ENCODE data around the gene INSL3.
A peak's percentile ranks its signal among the peaks of the same experiment; 100 is the strongest.
"Not testable (repeated sequence)": the region's sequence is repeated elsewhere in the genome, so short reads cannot be mapped to it uniquely, and the experiment has no call there.

Gene INSL3

GRCh38 chr19:17803264-17803896, 17.9 kb downstream of the INSL3 start:
- Histone ChIP-seq H3K9ac (ENCODE audit: low read length) (no peak overlapping the region), H3K23ac (ENCODE audit: low read length) (no peak overlapping the region), H2BK120ac (ENCODE audit: insufficient read depth, low read length, poor library complexity) (no peak overlapping the region), H3K14ac (ENCODE audit: low read length) (no peak overlapping the region), H3K79me1 (ENCODE audit: low read length) (no peaks in the 10 kb centered on the region), H3K79me2 (ENCODE audit: control insufficient read depth, insufficient read depth, low read length, poor library complexity) (no peaks in the 10 kb centered on the region), H3K4me3 (ENCODE audit: low read depth, low read length) (no peak overlapping the region), H3K18ac (ENCODE audit: low read length) (no peak overlapping the region), H3K9me3 (ENCODE audit: insufficient read depth, low read depth, low read length) (peaks cover 4% of the 10 kb centered on the region), H2BK5ac (ENCODE audit: low read depth, low read length, poor library complexity) (no peak overlapping the region), H2AK5ac (ENCODE audit: low read length) (no peak overlapping the region), H3K4ac (ENCODE audit: low read depth, low read length) (no peak overlapping the region), H3K27ac (ENCODE audit: low read depth, low read length) (no peak overlapping the region), H2AFZ (ENCODE audit: insufficient read depth, low read length, poor library complexity) (no peak overlapping the region), H4K12ac (ENCODE audit: low read depth, low read length) (no peak overlapping the region), H4K91ac (ENCODE audit: low read depth, low read length) (no peak overlapping the region), H3K27me3 (ENCODE audit: insufficient read depth, low read length) (no peaks in the 10 kb centered on the region), H3K4me1 (ENCODE audit: control insufficient read depth in 1 of 2, insufficient read depth in 2 of 2, low read length in 2 of 2) (no peaks in the 10 kb centered on the region), H4K8ac (ENCODE audit: low read depth, low read length) (no peak overlapping the region), H3K4me2 (ENCODE audit: low read length) (no peak overlapping the region), H2BK12ac (ENCODE audit: low read length) (no peak overlapping the region), H3K36me3 (ENCODE audit: control insufficient read depth in 1 of 2, insufficient read depth in 2 of 2, low read length in 2 of 2) (no peaks in the 10 kb centered on the region)
- no CpG with 5 or more reads among the region's 14 CpGs for WGBS (ENCODE audit: extremely low coverage, insufficient coverage, insufficient read length)
- no peak for DNase-seq

GRCh38 chr19:17802137-17802858, 19.0 kb downstream of the INSL3 start:
- H3K79me2 ChIP-seq (ENCODE audit: control insufficient read depth, insufficient read depth, low read length, poor library complexity) = no peaks in the 10 kb centered on the region
- H3K4me1 ChIP-seq (ENCODE audit: control insufficient read depth in 1 of 2, insufficient read depth in 2 of 2, low read length in 2 of 2) = peaks cover 0 to 1% of the 10 kb centered on the region in 2 experiments
- WGBS (ENCODE audit: extremely low coverage, insufficient coverage, insufficient read length) = no CpG with 5 or more reads among the region's 12 CpGs
- no peak overlapping the region for H2BK120ac ChIP-seq (ENCODE audit: insufficient read depth, low read length, poor library complexity)
- no peak overlapping the region for H3K18ac ChIP-seq (ENCODE audit: low read length)
- no peak overlapping the region for H3K27ac ChIP-seq (ENCODE audit: low read depth, low read length)
- no peak overlapping the region for H4K8ac ChIP-seq (ENCODE audit: low read depth, low read length)
- no peak overlapping the region for H4K12ac ChIP-seq (ENCODE audit: low read depth, low read length)
- no peaks in the 10 kb centered on the region for H3K27me3 ChIP-seq (ENCODE audit: insufficient read depth, low read length)
- no peak overlapping the region for H3K4ac ChIP-seq (ENCODE audit: low read depth, low read length)
- no peaks in the 10 kb centered on the region for H3K79me1 ChIP-seq (ENCODE audit: low read length)
- no peak overlapping the region for H2BK5ac ChIP-seq (ENCODE audit: low read depth, low read length, poor library complexity)
- no peak for DNase-seq
- H3K14ac ChIP-seq (ENCODE audit: low read length) = no peak overlapping the region
- H3K9me3 ChIP-seq (ENCODE audit: insufficient read depth, low read depth, low read length) = peaks cover 8% of the 10 kb centered on the region
- no peak overlapping the region for H3K9ac ChIP-seq (ENCODE audit: low read length)
- H3K4me2 ChIP-seq (ENCODE audit: low read length) = no peak overlapping the region
- H2AK5ac ChIP-seq (ENCODE audit: low read length) = no peak overlapping the region
- no peak overlapping the region for H2BK12ac ChIP-seq (ENCODE audit: low read length)
- H3K4me3 ChIP-seq (ENCODE audit: low read depth, low read length) = no peak overlapping the region
- H2AFZ ChIP-seq (ENCODE audit: insufficient read depth, low read length, poor library complexity) = no peak overlapping the region
- no peak overlapping the region for H4K91ac ChIP-seq (ENCODE audit: low read depth, low read length)
- no peak overlapping the region for H3K23ac ChIP-seq (ENCODE audit: low read length)
- no peaks in the 10 kb centered on the region for H3K36me3 ChIP-seq (ENCODE audit: control insufficient read depth in 1 of 2, insufficient read depth in 2 of 2, low read length in 2 of 2)

GRCh38 chr19:17798599-17798998, 22.7 kb downstream of the INSL3 start:
- H3K9ac ChIP-seq (ENCODE audit: low read length); H2BK5ac ChIP-seq (ENCODE audit: low read depth, low read length, poor library complexity); H4K91ac ChIP-seq (ENCODE audit: low read depth, low read length); H3K14ac ChIP-seq (ENCODE audit: low read length); H2BK120ac ChIP-seq (ENCODE audit: insufficient read depth, low read length, poor library complexity); H3K79me1 ChIP-seq (ENCODE audit: low read length); H3K27ac ChIP-seq (ENCODE audit: low read depth, low read length); H3K4me2 ChIP-seq (ENCODE audit: low read length); H3K36me3 ChIP-seq (ENCODE audit: control insufficient read depth in 1 of 2, insufficient read depth in 2 of 2, low read length in 2 of 2); H4K8ac ChIP-seq (ENCODE audit: low read depth, low read length); H3K4me3 ChIP-seq (ENCODE audit: low read depth, low read length); H3K23ac ChIP-seq (ENCODE audit: low read length); DNase-seq; H2AFZ ChIP-seq (ENCODE audit: insufficient read depth, low read length, poor library complexity); H2BK12ac ChIP-seq (ENCODE audit: low read length); H3K79me2 ChIP-seq (ENCODE audit: control insufficient read depth, insufficient read depth, low read length, poor library complexity); H3K18ac ChIP-seq (ENCODE audit: low read length); H4K12ac ChIP-seq (ENCODE audit: low read depth, low read length); H3K4ac ChIP-seq (ENCODE audit: low read depth, low read length); H2AK5ac ChIP-seq (ENCODE audit: low read length): not testable (repeated sequence)
- H3K27me3 ChIP-seq (ENCODE audit: insufficient read depth, low read length) = peaks cover 14% of the 10 kb centered on the region
- H3K9me3 ChIP-seq (ENCODE audit: insufficient read depth, low read depth, low read length) = peaks cover 16% of the 10 kb centered on the region
- no CpG with 5 or more reads among the region's 3 CpGs for WGBS (ENCODE audit: extremely low coverage, insufficient coverage, insufficient read length)
- peaks cover 0 to 11% of the 10 kb centered on the region in 2 experiments for H3K4me1 ChIP-seq (ENCODE audit: control insufficient read depth in 1 of 2, insufficient read depth in 2 of 2, low read length in 2 of 2)

DNA sequence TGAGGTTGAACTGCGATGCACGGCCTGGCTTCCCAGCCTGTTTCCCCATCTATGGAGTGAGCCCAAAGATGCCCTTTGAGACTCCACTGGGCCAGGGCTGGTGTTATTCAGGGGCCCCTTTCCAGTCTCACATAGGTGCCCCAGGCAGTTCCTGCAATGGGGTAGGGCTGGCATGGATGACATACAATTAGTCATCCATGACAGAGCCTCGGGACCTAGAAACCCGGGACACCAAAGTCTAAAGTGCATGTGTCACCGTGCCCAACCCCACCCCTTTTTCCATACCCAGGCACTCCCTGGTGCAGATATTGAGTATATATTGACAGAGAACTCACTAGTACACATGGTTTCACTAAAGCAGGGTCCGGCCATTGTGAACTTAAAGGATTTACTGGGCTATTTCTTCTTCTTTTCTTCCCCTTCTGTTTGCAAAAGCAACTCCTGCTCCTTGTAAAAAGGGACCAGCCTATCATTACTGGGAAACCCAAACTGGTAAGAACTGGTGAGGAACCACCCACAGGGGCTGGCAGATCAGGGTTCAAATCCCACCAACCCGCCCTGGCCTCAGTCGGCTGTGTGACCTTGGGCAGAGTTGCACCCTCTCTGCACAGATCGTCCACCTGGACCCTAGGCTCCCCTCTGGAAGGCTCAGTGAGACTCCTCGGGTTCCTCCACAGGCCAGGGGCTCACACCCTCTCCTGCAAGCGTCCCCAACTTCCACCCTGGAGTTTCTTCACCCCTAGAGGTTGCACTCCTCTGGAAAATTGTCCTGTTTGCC, 23.7 kb downstream of the INSL3 start:
- no peak overlapping the region for H3K18ac ChIP-seq (ENCODE audit: low read length)
- no peak overlapping the region for H3K23ac ChIP-seq (ENCODE audit: low read length)
- H2AFZ ChIP-seq (ENCODE audit: insufficient read depth, low read length, poor library complexity) = no peak overlapping the region
- peak; percentile 78 to 85 for DNase-seq
- H3K4me2 ChIP-seq (ENCODE audit: low read length) = no peak overlapping the region
- no peak overlapping the region for H3K9ac ChIP-seq (ENCODE audit: low read length)
- H3K36me3 ChIP-seq (ENCODE audit: control insufficient read depth in 1 of 2, insufficient read depth in 2 of 2, low read length in 2 of 2) = no peaks in the 10 kb centered on the region
- H2AK5ac ChIP-seq (ENCODE audit: low read length) = no peak overlapping the region
- H4K12ac ChIP-seq (ENCODE audit: low read depth, low read length) = no peak overlapping the region
- peaks cover 0 to 11% of the 10 kb centered on the region in 2 experiments for H3K4me1 ChIP-seq (ENCODE audit: control insufficient read depth in 1 of 2, insufficient read depth in 2 of 2, low read length in 2 of 2)
- no peak overlapping the region for H4K91ac ChIP-seq (ENCODE audit: low read depth, low read length)
- peaks cover 14% of the 10 kb centered on the region for H3K27me3 ChIP-seq (ENCODE audit: insufficient read depth, low read length)
- peaks cover 16% of the 10 kb centered on the region for H3K9me3 ChIP-seq (ENCODE audit: insufficient read depth, low read depth, low read length)
- no peak overlapping the region for H2BK12ac ChIP-seq (ENCODE audit: low read length)
- WGBS (ENCODE audit: extremely low coverage, insufficient coverage, insufficient read length) = no CpG with 5 or more reads among the region's 11 CpGs
- no peaks in the 10 kb centered on the region for H3K79me2 ChIP-seq (ENCODE audit: control insufficient read depth, insufficient read depth, low read length, poor library complexity)
- no peaks in the 10 kb centered on the region for H3K79me1 ChIP-seq (ENCODE audit: low read length)
- H3K4me3 ChIP-seq (ENCODE audit: low read depth, low read length) = no peak overlapping the region
- H2BK120ac ChIP-seq (ENCODE audit: insufficient read depth, low read length, poor library complexity) = no peak overlapping the region
- H4K8ac ChIP-seq (ENCODE audit: low read depth, low read length) = no peak overlapping the region
- no peak overlapping the region for H2BK5ac ChIP-seq (ENCODE audit: low read depth, low read length, poor library complexity)
- no peak overlapping the region for H3K27ac ChIP-seq (ENCODE audit: low read depth, low read length)
- no peak overlapping the region for H3K14ac ChIP-seq (ENCODE audit: low read length)
- no peak overlapping the region for H3K4ac ChIP-seq (ENCODE audit: low read depth, low read length)

Measured in trophoblast cell (in vitro differentiated cells and primary cell).